ENCODE results near the gene FRMD3.
A peak's percentile ranks its signal among the peaks of the same experiment; 100 is the strongest.

FRMD3 gene

GRCh38 chr9:83290692-83291091 lies 247.5 kb downstream of the FRMD3 start:
- no peak for TF ChIP-seq CTCF (conservative IDR thresholded peaks at IDR 0.05; ENCODE audit: low read length)
- DNase-seq (ENCODE audit: low read depth) = no peak
- H3K4me3 ChIP-seq (ENCODE audit: low read length) = no peak overlapping the region

- no peak for TF ChIP-seq CTCF (conservative IDR thresholded peaks at IDR 0.05; ENCODE audit: low read length)
- peak; percentile 17 for DNase-seq (ENCODE audit: low read depth)
- no peak overlapping the region for H3K4me3 ChIP-seq (ENCODE audit: low read length)
These were observed 251.2 kb downstream of the FRMD3 start for GRCh38 chr9:83287021-83287420.

GRCh38 chr9:83285445-83286225 lies 252.6 kb downstream of the FRMD3 start:
- no peak overlapping the region for H3K4me3 ChIP-seq (ENCODE audit: low read length)
- no peak for DNase-seq (ENCODE audit: low read depth)
- TF ChIP-seq CTCF (conservative IDR thresholded peaks at IDR 0.05; ENCODE audit: low read length) = no peak

GRCh38 chr9:83284746-83285145 lies 253.5 kb downstream of the FRMD3 start:
- no peak for DNase-seq (ENCODE audit: low read depth)
- H3K4me3 ChIP-seq (ENCODE audit: low read length) = no peak overlapping the region
- no peak for TF ChIP-seq CTCF (conservative IDR thresholded peaks at IDR 0.05; ENCODE audit: low read length)

- TF ChIP-seq CTCF (conservative IDR thresholded peaks at IDR 0.05; ENCODE audit: low read length) = no peak
- H3K4me3 ChIP-seq (ENCODE audit: low read length) = no peak overlapping the region
- DNase-seq (ENCODE audit: low read depth) = no peak
These were observed 254.7 kb downstream of the FRMD3 start for GRCh38 chr9:83283528-83283927.

GRCh38 chr9:83281306-83282255 lies 256.6 kb downstream of the FRMD3 start:
- peak; percentile 83 for DNase-seq (ENCODE audit: low read depth)
- no peak overlapping the region for H3K4me3 ChIP-seq (ENCODE audit: low read length)
- no peak for TF ChIP-seq CTCF (conservative IDR thresholded peaks at IDR 0.05; ENCODE audit: low read length)
